Measurements from ENCODE around the gene ITSN2.

Gene ITSN2

GRCh38 chr2:24265212-24265611, 95.1 kb downstream of the ITSN2 start:
- DNase-seq (ENCODE audit: low spot score): no peak

- no peak for DNase-seq (ENCODE audit: low spot score)
Measured at GRCh38 chr2:24262421-24262970, 97.8 kb downstream of the ITSN2 start.

GRCh38 chr2:24261441-24261840, 98.9 kb downstream of the ITSN2 start:
- peak; percentile 13 for DNase-seq (ENCODE audit: low spot score)

GRCh38 chr2:24259316-24259715, 101.0 kb downstream of the ITSN2 start:
- DNase-seq (ENCODE audit: low spot score): no peak

- no peak for DNase-seq (ENCODE audit: low spot score)
Measured at GRCh38 chr2:24258718-24259117, 101.6 kb downstream of the ITSN2 start.

GRCh38 chr2:24253303-24253919, 106.9 kb downstream of the ITSN2 start:
- DNase-seq (ENCODE audit: low spot score): no peak

- DNase-seq (ENCODE audit: low spot score): no peak
Measured at GRCh38 chr2:24247592-24247991, 112.7 kb downstream of the ITSN2 start.

GRCh38 chr2:24247164-24247563, 113.2 kb downstream of the ITSN2 start:
- no peak for DNase-seq (ENCODE audit: low spot score)

GRCh38 chr2:24245986-24246776, 114.2 kb downstream of the ITSN2 start:
- DNase-seq (ENCODE audit: low spot score): no peak

- DNase-seq (ENCODE audit: low spot score): no peak
Measured at GRCh38 chr2:24241528-24241927, 118.8 kb downstream of the ITSN2 start.

GRCh38 chr2:24239553-24239952, 120.8 kb downstream of the ITSN2 start:
- DNase-seq (ENCODE audit: low spot score): no peak

- no peak for DNase-seq (ENCODE audit: low spot score)
Measured at GRCh38 chr2:24238158-24238557, 122.2 kb downstream of the ITSN2 start.

GRCh38 chr2:24237313-24237712, 123.0 kb downstream of the ITSN2 start:
- DNase-seq (ENCODE audit: low spot score): no peak

GRCh38 chr2:24233321-24233720, 127.0 kb downstream of the ITSN2 start:
- DNase-seq (ENCODE audit: low spot score): no peak

- DNase-seq (ENCODE audit: low spot score): peak; percentile 91
Measured at GRCh38 chr2:24231461-24231881, 128.9 kb downstream of the ITSN2 start.

GRCh38 chr2:24228470-24228869, 131.9 kb downstream of the ITSN2 start:
- DNase-seq (ENCODE audit: low spot score): no peak

GRCh38 chr2:24225499-24226242, 134.7 kb downstream of the ITSN2 start:
- DNase-seq (ENCODE audit: low spot score): no peak

- DNase-seq (ENCODE audit: low spot score): no peak
Measured at GRCh38 chr2:24222946-24223345, 137.4 kb downstream of the ITSN2 start.

- DNase-seq (ENCODE audit: low spot score): no peak
Measured at GRCh38 chr2:24221343-24222050, 138.8 kb downstream of the ITSN2 start.

- DNase-seq (ENCODE audit: low spot score): peak; percentile 46
Measured at GRCh38 chr2:24220554-24221291, 139.6 kb downstream of the ITSN2 start.

GRCh38 chr2:24214880-24215279, 145.5 kb downstream of the ITSN2 start:
- no peak for DNase-seq (ENCODE audit: low spot score)
